HG03025 (cell line): ENCODE data around the gene CHRM2.

Experiments used
- ATAC-seq: cut with Tn5 transposase; IDR thresholded peaks from one replicate; pipeline ENCODE4 v1.9.1; 2021; ENCODE audit warnings: mild to moderate bottlenecking, moderate library complexity; ENCODE audit not compliant: unreplicated experiment, low FRiP score

The CHRM2 gene

DNA sequence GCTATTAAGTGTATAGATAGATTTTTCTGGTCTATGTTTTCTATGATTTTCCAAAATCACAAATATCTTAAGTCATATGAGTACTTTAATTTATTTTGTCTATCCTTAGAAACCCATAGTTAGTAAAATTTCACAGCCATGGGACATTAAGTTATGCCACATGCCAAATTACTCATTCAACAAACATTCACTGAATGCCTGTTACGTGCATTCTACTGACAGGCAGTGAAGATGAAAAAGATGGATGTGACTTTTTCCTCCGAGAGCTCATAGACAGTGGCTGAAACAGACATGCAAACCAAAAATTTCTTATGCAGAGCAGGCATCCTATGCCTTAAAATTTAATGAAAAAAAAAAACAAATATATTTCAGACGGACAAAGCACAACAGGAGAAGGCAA is 84.9 kb downstream of the CHRM2 start:
- no peak for ATAC-seq

DNA sequence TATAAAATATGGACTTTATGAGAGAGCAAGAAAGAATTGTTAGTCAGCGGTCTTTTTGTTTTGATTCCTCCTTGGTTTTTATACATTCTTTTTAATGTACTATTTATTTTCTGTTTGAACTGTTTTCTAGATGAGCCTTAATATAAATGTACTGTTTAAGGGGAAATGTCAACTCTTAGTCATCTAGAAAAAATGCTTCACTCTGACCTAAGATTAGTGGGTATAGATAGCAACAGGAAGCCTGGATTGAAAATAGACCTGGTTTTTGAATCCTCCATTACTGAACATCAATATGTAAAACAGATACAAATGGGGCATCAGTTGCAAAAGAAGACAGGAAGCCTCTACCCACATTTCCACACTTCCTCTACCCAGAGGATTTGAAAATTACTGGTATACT is 87.8 kb downstream of the CHRM2 start:
- ATAC-seq, result no peak

DNA sequence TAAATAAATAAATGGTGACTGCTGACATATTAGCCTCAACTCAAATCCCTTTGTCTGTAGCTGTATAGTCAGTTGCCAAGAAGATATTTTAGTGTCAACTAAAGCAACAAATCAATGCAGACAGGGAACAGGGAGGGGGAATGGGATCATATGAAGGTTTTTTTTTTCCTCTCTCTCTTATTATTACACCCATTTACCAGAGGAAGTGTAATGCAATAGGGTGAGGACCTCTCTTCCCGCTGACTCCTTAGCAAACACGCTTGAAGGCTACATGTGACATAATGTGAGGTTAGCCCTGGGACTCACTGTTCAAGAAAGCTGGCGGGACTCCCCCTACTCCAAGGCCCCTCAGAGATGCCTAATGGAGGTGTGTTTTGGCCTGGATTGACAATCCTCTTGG is 88.2 kb downstream of the CHRM2 start:
- no peak for ATAC-seq

- ATAC-seq, result no peak
These were observed 88.9 kb downstream of the CHRM2 start for GRCh38 chr7:136957391-136957790.

DNA sequence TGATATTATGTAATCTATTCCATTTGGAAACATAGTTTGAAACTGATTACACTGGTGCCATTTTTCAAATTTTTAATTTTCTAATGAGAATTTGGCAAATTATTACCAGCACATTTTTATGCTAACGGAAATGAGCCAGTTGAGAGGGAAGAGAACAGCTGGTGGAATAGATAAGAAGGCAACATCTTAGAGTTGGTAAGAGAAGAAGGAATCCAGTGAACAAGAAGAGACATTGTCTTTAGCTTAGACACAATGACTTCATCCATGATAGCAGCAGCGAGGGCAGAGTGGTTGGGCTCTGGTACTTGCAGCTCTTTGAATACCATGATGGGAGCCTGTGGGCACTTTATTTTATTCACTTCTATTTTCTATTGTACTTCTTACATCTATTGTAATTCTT is 89.6 kb downstream of the CHRM2 start:
- ATAC-seq, result no peak

- no peak for ATAC-seq
These were observed 95.9 kb downstream of the CHRM2 start for GRCh38 chr7:136964347-136964746.

- no peak for ATAC-seq
These were observed 98.4 kb downstream of the CHRM2 start for GRCh38 chr7:136966825-136967224.

DNA sequence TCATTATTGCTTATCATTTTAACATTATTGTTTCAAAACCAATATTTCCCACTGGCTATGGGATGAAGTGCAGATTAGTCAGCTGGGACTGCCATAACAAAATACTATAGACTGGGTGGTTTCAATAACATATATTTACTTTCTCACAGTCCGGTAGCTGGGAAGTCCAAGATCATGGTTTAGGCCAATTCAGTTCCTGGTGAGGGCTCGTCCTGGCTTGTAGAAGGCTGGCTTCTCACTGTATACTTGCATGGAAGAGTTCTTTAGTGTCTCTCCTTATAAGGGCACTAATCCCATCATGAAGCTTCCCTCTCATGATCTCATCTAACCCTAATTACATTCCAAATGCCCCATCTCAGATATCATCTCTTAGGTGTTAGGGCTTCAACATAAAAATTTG is 101.3 kb downstream of the CHRM2 start:
- ATAC-seq, result no peak

GRCh38 chr7:136971776-136972175 is 103.3 kb downstream of the CHRM2 start:
- no peak for ATAC-seq

- ATAC-seq, result no peak
These were observed 108.2 kb downstream of the CHRM2 start for GRCh38 chr7:136976504-136977251.

- ATAC-seq, result no peak
These were observed 124.9 kb downstream of the CHRM2 start for GRCh38 chr7:136993377-136993776.

GRCh38 chr7:136997735-136998134 is 129.3 kb downstream of the CHRM2 start:
- no peak for ATAC-seq

DNA sequence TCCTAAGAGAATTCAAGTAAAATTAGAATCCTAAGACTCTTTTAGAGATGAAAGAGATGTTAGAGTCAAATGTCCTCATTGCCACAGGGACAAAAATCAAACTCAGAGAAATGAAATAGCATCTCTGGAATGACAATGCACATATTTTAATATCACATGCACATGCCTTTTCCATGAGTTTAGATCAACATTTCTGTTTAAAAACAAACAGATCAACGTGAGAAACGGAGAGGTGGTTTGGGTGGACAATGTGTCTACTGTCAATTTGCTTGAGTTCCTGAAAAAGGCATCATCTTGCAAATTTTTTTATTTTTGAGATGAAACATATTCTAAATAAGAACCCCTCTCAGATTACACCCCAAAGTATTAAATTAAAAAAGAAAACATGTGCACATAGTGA is 130.0 kb downstream of the CHRM2 start:
- ATAC-seq, result no peak

DNA sequence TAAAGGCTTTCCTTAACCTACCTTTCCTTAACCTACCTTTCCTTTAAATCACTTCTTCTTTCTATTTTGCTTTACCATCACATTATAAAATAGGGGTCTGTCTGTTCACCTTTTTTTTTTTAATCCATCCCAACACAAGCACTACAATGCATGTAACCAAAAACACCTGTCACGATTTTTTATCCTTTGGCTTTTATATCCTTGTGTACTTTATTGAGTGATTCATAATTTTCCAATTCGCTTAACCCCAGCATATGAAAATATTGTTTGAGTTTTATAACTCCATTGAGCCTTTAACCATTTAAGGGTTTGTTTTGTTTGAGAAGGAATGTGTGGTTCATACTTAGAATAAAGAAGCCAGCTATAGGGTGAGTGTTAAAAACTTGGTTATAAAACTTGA is 132.2 kb downstream of the CHRM2 start:
- no peak for ATAC-seq

- no peak for ATAC-seq
These were observed 132.6 kb downstream of the CHRM2 start for GRCh38 chr7:137001041-137001440.

GRCh38 chr7:137001478-137001877 is 133.0 kb downstream of the CHRM2 start:
- ATAC-seq, result no peak

GRCh38 chr7:137003086-137003485 is 134.6 kb downstream of the CHRM2 start:
- ATAC-seq, result no peak

- ATAC-seq, result no peak
These were observed 135.1 kb downstream of the CHRM2 start for GRCh38 chr7:137003566-137003965.

DNA sequence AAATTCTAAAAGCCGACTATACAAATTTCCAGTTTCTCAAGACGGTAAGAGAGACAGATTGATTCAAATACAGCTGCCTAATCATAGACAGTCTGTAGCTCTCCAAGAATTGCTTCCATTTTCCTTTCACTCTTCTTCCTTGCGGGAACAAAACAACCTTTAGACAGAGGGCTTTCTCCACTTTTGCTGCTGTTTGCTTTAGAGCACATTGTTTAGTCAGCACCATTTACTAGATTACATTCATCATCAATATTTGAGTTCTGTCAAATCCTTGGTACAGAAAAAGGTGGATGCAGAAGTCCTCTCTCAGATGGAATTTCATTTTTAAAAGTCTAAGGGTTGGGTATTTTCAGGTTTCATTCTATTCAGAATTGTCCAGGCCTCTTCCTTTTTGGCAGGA is 137.4 kb downstream of the CHRM2 start:
- no peak for ATAC-seq

GRCh38 chr7:137006293-137006692 is 137.8 kb downstream of the CHRM2 start:
- ATAC-seq, result no peak

DNA sequence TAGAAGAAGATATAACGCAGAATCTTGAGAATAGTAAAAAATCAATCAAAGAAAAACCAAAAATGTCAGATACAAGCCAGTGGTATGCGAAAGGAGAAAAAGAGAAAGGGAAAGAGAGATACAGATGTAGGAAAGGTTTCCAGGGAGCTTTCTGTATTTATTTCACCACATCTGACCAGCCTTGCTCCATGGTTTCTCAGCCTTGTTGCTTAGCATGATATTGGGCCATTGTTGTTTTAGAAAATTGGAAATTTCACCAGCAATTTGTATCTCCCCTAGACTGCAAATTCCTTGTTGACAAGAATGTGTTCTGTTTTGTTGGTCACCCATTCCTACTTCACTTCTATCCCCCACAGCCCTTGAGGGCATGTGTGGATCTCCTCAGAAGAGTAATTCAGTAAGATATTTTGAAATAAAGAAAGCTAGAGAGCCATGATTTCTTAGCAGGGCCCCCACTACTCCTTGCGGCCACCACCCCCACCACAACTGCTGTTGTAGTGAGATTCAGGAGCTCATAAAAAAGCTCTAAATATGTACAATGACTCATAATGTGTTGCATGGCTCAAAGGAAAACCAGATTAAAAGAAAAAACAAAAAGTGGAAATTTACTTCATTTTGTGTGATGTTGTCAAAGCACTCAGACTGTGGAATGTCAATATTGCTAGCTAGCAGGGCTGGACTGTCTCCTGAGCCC is 138.7 kb downstream of the CHRM2 start:
- ATAC-seq, result no peak

GRCh38 chr7:137009404-137009803 is 141.0 kb downstream of the CHRM2 start:
- ATAC-seq, result no peak
